ENCODE results near the gene RGS7BP.
A peak's percentile ranks its signal among the peaks of the same experiment; 100 is the strongest.

Gene RGS7BP

GRCh38 chr5:64629841-64630240 lies 124.0 kb downstream of the RGS7BP start:
- H3K4me3 ChIP-seq (ENCODE audit: control insufficient read depth, low read depth, low read length) = no peak overlapping the region
- no peak for TF ChIP-seq CTCF (IDR thresholded peaks at IDR 0.05; ENCODE audit: control insufficient read depth, insufficient read depth, low read depth, low read length, missing control alignments)
- no peak for DNase-seq (ENCODE audit: low read depth)

- H3K4me3 ChIP-seq (ENCODE audit: control insufficient read depth, low read depth, low read length) = no peak overlapping the region
- DNase-seq (ENCODE audit: low read depth) = no peak
- TF ChIP-seq CTCF (IDR thresholded peaks at IDR 0.05; ENCODE audit: control insufficient read depth, insufficient read depth, low read depth, low read length, missing control alignments) = no peak
Observed at GRCh38 chr5:64632251-64632650, 126.4 kb downstream of the RGS7BP start.

- no peak for DNase-seq (ENCODE audit: low read depth)
- no peak overlapping the region for H3K4me3 ChIP-seq (ENCODE audit: control insufficient read depth, low read depth, low read length)
- TF ChIP-seq CTCF (IDR thresholded peaks at IDR 0.05; ENCODE audit: control insufficient read depth, insufficient read depth, low read depth, low read length, missing control alignments) = peak; percentile 51
Observed at GRCh38 chr5:64634997-64635686, 129.3 kb downstream of the RGS7BP start.

DNA sequence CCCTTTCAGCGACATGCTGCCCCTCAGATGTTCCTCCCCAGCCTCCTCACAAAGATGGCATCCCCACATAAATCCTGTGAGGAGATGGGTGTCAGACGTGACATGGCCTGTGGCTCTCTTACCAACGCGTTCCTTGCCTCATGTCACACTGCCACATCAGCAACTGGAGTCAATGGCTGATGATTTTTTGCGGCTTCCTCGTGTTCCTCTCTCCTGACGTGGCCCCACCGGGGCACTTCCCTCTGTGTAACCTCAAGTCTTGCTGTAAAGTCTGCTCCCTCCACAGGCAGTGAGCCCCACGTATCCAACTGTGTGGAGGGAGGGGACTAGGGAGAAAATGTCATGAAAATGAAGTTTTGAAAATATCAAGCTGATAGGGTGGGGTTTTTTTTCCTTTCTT lies 131.3 kb downstream of the RGS7BP start:
- no peak for DNase-seq (ENCODE audit: low read depth)
- H3K4me3 ChIP-seq (ENCODE audit: control insufficient read depth, low read depth, low read length) = no peak overlapping the region
- TF ChIP-seq CTCF (IDR thresholded peaks at IDR 0.05; ENCODE audit: control insufficient read depth, insufficient read depth, low read depth, low read length, missing control alignments) = no peak

DNA sequence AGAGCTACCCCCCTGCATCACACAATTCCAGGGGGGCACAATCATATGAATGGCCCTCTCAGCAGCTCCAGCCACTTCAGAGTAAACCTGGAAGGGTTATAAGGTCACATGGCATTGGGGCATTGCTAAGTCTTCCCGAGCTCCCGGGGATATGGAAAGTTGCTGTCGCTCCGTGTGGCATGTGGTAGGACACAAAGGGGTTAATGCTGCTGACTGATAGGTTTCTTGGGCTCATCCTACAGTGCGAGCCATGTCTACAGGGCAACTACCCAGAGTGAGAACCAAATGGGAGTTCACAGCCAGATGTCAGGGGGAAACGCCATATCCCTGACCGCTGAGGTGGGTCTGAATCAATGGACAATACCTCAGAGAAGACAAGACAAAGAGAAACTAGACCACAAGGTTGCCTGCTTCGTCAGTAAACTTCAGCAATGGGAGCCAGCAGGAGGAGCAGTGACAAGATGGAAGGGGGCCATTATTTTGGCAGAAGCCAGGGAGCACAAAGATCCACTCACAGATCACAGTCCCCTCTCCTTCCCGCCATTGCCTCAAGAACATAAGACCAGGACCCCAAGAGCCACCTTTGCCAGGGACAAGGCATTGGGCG lies 132.1 kb downstream of the RGS7BP start:
- TF ChIP-seq CTCF (IDR thresholded peaks at IDR 0.05; ENCODE audit: control insufficient read depth, insufficient read depth, low read depth, low read length, missing control alignments) = peak; percentile 23
- no peak for DNase-seq (ENCODE audit: low read depth)
- no peak overlapping the region for H3K4me3 ChIP-seq (ENCODE audit: control insufficient read depth, low read depth, low read length)

DNA sequence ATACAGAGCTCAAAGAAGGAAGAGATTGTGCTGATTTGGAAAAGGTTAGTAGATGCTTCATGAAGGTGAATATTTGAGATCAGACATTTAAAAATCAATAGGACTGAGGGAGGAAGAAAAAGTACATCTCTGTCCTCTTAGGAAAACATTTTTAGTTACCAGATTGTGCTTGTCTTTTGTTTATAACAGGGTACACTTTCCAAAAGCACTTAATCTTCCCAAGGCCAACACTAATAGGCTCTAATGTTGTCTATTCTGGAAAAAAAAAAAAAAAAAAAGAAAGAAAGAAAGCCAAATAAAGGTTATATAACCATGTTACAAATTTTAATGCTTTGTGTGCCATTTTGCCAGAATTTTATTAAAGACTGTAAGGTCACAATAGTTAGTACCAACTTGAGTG lies 139.0 kb downstream of the RGS7BP start:
- DNase-seq (ENCODE audit: low read depth) = no peak
- no peak overlapping the region for H3K4me3 ChIP-seq (ENCODE audit: control insufficient read depth, low read depth, low read length)
- TF ChIP-seq CTCF (IDR thresholded peaks at IDR 0.05; ENCODE audit: control insufficient read depth, insufficient read depth, low read depth, low read length, missing control alignments) = no peak
